ENCODE results near the gene HSF5.
A peak's percentile ranks its signal among the peaks of the same experiment; 100 is the strongest.

HSF5 gene

GRCh38 chr17:58475985-58476384 lies 12.2 kb downstream of the HSF5 start:
- Histone ChIP-seq H3K9me3 (ENCODE audit: control insufficient read depth, insufficient read depth, low read depth, low read length) (no peaks in the 10 kb centered on the region), H3K27me3 (ENCODE audit: control insufficient read depth, insufficient read depth, low read length) (no peaks in the 10 kb centered on the region), H3K9ac (ENCODE audit: low read length) (no peak overlapping the region), H3K36me3 (ENCODE audit: control insufficient read depth, insufficient read depth, low read length) (no peaks in the 10 kb centered on the region), H3K4me1 (ENCODE audit: control insufficient read depth, insufficient read depth, low read length) (no peaks in the 10 kb centered on the region), H3K27ac (ENCODE audit: low read depth, low read length) (no peak overlapping the region), H3K4me3 (ENCODE audit: low read depth, low read length) (no peak overlapping the region)

DNA sequence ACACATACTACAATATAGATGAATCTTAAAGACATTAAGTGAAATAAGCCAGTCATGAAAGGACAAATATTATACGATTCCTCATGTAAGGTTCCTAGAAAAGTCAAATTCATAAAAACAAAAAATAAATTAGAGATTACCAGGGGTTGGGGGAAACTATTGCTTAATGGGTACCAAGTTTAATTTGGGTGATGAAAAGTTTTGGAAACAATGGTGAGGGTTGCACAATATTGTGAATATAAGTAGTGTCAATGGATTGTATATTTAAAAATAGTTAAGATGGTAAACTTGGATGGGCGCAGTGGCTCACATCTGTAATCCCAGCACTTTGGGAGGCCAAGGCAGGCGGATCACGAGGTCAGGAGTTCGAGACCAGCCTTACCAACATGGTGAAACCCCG lies 17.9 kb downstream of the HSF5 start:
- no peaks in the 10 kb centered on the region for H3K27me3 ChIP-seq (ENCODE audit: control insufficient read depth, insufficient read depth, low read length)
- no peaks in the 10 kb centered on the region for H3K4me1 ChIP-seq (ENCODE audit: control insufficient read depth, insufficient read depth, low read length)
- no peak overlapping the region for H3K27ac ChIP-seq (ENCODE audit: low read depth, low read length)
- no peaks in the 10 kb centered on the region for H3K9me3 ChIP-seq (ENCODE audit: control insufficient read depth, insufficient read depth, low read depth, low read length)
- no peaks in the 10 kb centered on the region for H3K36me3 ChIP-seq (ENCODE audit: control insufficient read depth, insufficient read depth, low read length)
- H3K4me3 ChIP-seq (ENCODE audit: low read depth, low read length): no peak overlapping the region
- no peak overlapping the region for H3K9ac ChIP-seq (ENCODE audit: low read length)

- Histone ChIP-seq H3K36me3 (ENCODE audit: control insufficient read depth, insufficient read depth, low read length) (no peaks in the 10 kb centered on the region), H3K4me3 (ENCODE audit: low read depth, low read length) (no peak overlapping the region), H3K27me3 (ENCODE audit: control insufficient read depth, insufficient read depth, low read length) (no peaks in the 10 kb centered on the region), H3K27ac (ENCODE audit: low read depth, low read length) (no peak overlapping the region), H3K4me1 (ENCODE audit: control insufficient read depth, insufficient read depth, low read length) (no peaks in the 10 kb centered on the region), H3K9me3 (ENCODE audit: control insufficient read depth, insufficient read depth, low read depth, low read length) (no peaks in the 10 kb centered on the region), H3K9ac (ENCODE audit: low read length) (no peak overlapping the region)
Measured at GRCh38 chr17:58468944-58469343, 19.3 kb downstream of the HSF5 start.

DNA sequence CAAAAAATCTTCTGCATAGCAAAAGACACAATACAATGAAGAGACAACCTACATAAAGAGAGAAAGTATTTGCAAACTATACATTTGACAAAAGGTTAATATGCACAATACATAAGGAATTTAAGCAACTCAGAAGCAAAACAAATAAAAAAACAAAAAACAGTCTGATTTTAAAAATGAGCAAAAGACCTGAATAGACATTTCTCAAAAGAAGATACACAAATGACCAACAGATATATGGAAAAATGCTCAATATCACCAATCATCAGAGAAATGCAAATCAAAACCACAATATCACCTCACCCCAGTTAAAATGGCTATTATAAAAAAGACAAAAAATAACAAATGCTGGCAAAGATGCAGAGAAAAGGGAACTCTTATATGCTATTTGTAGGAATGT lies 32.7 kb downstream of the HSF5 start:
- Histone ChIP-seq H3K4me3 (ENCODE audit: low read depth, low read length) (no peak overlapping the region), H3K9me3 (ENCODE audit: control insufficient read depth, insufficient read depth, low read depth, low read length) (no peaks in the 10 kb centered on the region), H3K36me3 (ENCODE audit: control insufficient read depth, insufficient read depth, low read length) (no peaks in the 10 kb centered on the region), H3K9ac (ENCODE audit: low read length) (no peak overlapping the region), H3K27ac (ENCODE audit: low read depth, low read length) (no peak overlapping the region), H3K4me1 (ENCODE audit: control insufficient read depth, insufficient read depth, low read length) (no peaks in the 10 kb centered on the region), H3K27me3 (ENCODE audit: control insufficient read depth, insufficient read depth, low read length) (no peaks in the 10 kb centered on the region)

GRCh38 chr17:58452738-58453137 lies 35.5 kb downstream of the HSF5 start:
- Histone ChIP-seq H3K9ac (ENCODE audit: low read length) (no peak overlapping the region), H3K27ac (ENCODE audit: low read depth, low read length) (no peak overlapping the region), H3K36me3 (ENCODE audit: control insufficient read depth, insufficient read depth, low read length) (no peaks in the 10 kb centered on the region)

DNA sequence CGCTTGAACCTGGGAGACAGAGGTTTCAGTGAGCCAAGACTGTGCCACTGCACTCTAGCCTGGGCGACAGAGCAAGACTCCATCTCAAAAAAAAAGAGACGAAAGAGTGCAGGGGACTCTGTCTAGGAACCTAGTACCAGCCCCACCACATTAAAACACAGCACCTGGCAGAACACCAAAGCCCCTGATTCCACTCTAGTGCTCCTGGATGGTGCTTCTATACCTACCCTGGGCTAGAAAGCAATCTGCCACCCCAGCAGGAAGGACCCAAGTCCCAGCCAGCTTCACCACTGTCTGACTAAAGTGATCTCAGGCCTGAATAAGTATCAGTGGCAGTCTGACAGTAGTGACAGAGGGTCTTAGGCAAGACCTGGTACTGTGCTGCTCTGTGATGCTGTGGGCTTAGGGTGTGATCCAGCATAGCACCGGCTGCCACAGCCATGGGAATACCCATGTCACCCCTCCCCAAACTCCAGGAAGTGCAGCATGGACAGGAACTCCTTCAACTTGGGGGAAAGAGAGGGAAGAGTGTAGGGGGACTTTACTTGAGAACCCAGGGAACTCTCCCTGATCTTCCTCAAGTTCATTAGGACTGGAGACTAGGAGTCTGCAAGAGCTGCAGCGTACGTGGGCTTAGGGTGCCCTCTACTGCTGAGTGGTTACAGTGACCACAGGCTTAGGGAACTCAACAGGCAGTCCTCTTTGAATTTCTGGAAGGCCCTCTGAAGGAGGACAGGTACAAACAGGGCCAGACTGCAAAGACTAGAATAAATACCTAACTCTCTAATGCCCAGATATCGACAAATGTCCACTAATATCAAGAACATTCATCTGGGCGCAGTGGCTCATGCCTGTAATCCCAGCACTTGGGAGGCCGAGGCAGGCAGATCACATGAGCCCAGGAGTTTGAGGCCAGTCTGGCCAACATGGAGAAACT lies 40.9 kb downstream of the HSF5 start:
- H3K36me3 ChIP-seq (ENCODE audit: control insufficient read depth, insufficient read depth, low read length): no peaks in the 10 kb centered on the region

More at GRCh38 chr17:58452738-58453137, 35.5 kb downstream of the HSF5 start:
- Histone ChIP-seq H3K4me3 (ENCODE audit: low read depth, low read length) (no peak overlapping the region), H3K4me1 (ENCODE audit: control insufficient read depth, insufficient read depth, low read length) (no peaks in the 10 kb centered on the region), H3K9me3 (ENCODE audit: control insufficient read depth, insufficient read depth, low read depth, low read length) (no peaks in the 10 kb centered on the region), H3K27me3 (ENCODE audit: control insufficient read depth, insufficient read depth, low read length) (no peaks in the 10 kb centered on the region)

DNA sequence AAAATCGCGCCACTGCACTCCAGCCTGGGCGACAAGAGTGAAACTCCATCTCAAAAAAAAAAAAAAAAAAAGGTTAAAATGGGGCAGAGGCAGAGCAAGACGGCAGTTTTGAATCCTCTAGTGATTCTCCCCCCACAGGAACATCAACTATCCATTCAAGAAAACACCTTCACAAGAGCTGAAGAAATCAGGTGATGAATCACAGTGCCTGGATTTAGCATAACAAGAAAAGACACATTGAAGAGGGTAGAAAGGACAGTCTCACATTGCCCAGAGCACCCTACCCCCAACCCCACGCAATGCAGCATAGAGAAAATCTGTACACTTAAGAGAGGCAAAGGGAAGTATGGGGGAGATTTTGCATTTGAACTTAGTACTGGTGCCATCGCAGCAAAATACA lies 42.1 kb downstream of the HSF5 start:
- peak overlapping the region; percentile 55 for H3K9ac ChIP-seq (ENCODE audit: low read length)
- H3K27ac ChIP-seq (ENCODE audit: low read depth, low read length): peak overlapping the region; percentile 2; the same call in 1 of the 2 replicates

More for the DNA sequence above, 40.9 kb downstream of the HSF5 start:
- Histone ChIP-seq H3K4me1 (ENCODE audit: control insufficient read depth, insufficient read depth, low read length) (peaks cover 15% of the 10 kb centered on the region), H3K9ac (ENCODE audit: low read length) (no peak overlapping the region), H3K9me3 (ENCODE audit: control insufficient read depth, insufficient read depth, low read depth, low read length) (peaks cover 2% of the 10 kb centered on the region; the same call in 1 of the 2 replicates), H3K27me3 (ENCODE audit: control insufficient read depth, insufficient read depth, low read length) (no peaks in the 10 kb centered on the region), H3K27ac (ENCODE audit: low read depth, low read length) (no peak overlapping the region), H3K4me3 (ENCODE audit: low read depth, low read length) (no peak overlapping the region)

GRCh38 chr17:58436805-58437239 lies 51.4 kb downstream of the HSF5 start:
- Histone ChIP-seq H3K27me3 (ENCODE audit: control insufficient read depth, insufficient read depth, low read length) (no peaks in the 10 kb centered on the region), H3K36me3 (ENCODE audit: control insufficient read depth, insufficient read depth, low read length) (no peaks in the 10 kb centered on the region), H3K9me3 (ENCODE audit: control insufficient read depth, insufficient read depth, low read depth, low read length) (no peaks in the 10 kb centered on the region), H3K9ac (ENCODE audit: low read length) (no peak overlapping the region), H3K4me3 (ENCODE audit: low read depth, low read length) (no peak overlapping the region), H3K4me1 (ENCODE audit: control insufficient read depth, insufficient read depth, low read length) (no peaks in the 10 kb centered on the region), H3K27ac (ENCODE audit: low read depth, low read length) (no peak overlapping the region)

More for the DNA sequence above, 42.1 kb downstream of the HSF5 start:
- Histone ChIP-seq H3K4me3 (ENCODE audit: low read depth, low read length) (no peak overlapping the region), H3K9me3 (ENCODE audit: control insufficient read depth, insufficient read depth, low read depth, low read length) (peaks cover 2% of the 10 kb centered on the region; the same call in 1 of the 2 replicates), H3K27me3 (ENCODE audit: control insufficient read depth, insufficient read depth, low read length) (no peaks in the 10 kb centered on the region), H3K36me3 (ENCODE audit: control insufficient read depth, insufficient read depth, low read length) (no peaks in the 10 kb centered on the region), H3K4me1 (ENCODE audit: control insufficient read depth, insufficient read depth, low read length) (peaks cover 15% of the 10 kb centered on the region)

DNA sequence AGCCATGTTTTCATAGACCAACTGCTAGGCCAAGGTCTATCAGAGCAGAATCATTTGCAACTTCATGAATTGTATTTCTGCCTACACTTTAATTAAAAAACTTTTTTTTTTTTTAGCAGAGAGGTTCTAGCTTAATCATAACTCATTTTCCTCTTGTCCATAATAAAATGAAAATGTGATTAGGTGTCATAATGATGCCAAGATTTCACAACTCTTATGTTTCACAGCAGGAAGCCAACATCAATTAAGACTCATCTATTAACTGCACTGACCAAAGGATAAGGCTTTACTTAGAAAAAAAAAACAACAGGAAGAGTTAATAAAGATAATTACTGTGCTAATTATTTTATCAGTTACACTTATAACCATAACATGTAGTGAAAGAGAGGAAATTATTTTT lies 52.0 kb downstream of the HSF5 start:
- Histone ChIP-seq H3K9me3 (ENCODE audit: control insufficient read depth, insufficient read depth, low read depth, low read length) (no peaks in the 10 kb centered on the region), H3K4me1 (ENCODE audit: control insufficient read depth, insufficient read depth, low read length) (no peaks in the 10 kb centered on the region), H3K4me3 (ENCODE audit: low read depth, low read length) (no peak overlapping the region), H3K27ac (ENCODE audit: low read depth, low read length) (no peak overlapping the region), H3K27me3 (ENCODE audit: control insufficient read depth, insufficient read depth, low read length) (no peaks in the 10 kb centered on the region), H3K36me3 (ENCODE audit: control insufficient read depth, insufficient read depth, low read length) (no peaks in the 10 kb centered on the region), H3K9ac (ENCODE audit: low read length) (no peak overlapping the region)

GRCh38 chr17:58432806-58433573 lies 55.2 kb downstream of the HSF5 start:
- Histone ChIP-seq H3K9ac (ENCODE audit: low read length) (no peak overlapping the region), H3K27ac (ENCODE audit: low read depth, low read length) (no peak overlapping the region), H3K4me3 (ENCODE audit: low read depth, low read length) (no peak overlapping the region), H3K27me3 (ENCODE audit: control insufficient read depth, insufficient read depth, low read length) (no peaks in the 10 kb centered on the region), H3K36me3 (ENCODE audit: control insufficient read depth, insufficient read depth, low read length) (no peaks in the 10 kb centered on the region), H3K4me1 (ENCODE audit: control insufficient read depth, insufficient read depth, low read length) (no peaks in the 10 kb centered on the region), H3K9me3 (ENCODE audit: control insufficient read depth, insufficient read depth, low read depth, low read length) (no peaks in the 10 kb centered on the region)

DNA sequence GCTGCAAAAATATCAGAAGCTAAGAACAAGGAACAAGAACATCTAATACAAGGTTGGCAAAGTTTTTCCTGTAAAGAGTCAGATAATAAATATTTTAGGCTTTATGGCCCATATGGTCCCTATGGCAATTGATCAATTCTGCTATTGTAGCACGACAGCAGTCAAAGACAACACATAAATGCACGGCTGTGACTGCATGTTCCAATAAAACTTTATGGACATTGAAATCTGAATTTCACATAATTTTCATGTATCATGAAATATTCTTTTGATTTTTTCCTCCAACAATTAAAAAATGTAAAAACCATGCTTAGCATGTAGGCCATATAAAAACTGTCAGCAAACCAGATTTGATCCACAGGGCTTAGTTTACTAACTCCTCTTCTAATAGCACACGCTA lies 60.4 kb downstream of the HSF5 start:
- Histone ChIP-seq H3K4me3 (ENCODE audit: low read depth, low read length) (no peak overlapping the region), H3K9ac (ENCODE audit: low read length) (no peak overlapping the region), H3K36me3 (ENCODE audit: control insufficient read depth, insufficient read depth, low read length) (no peaks in the 10 kb centered on the region), H3K27me3 (ENCODE audit: control insufficient read depth, insufficient read depth, low read length) (no peaks in the 10 kb centered on the region), H3K9me3 (ENCODE audit: control insufficient read depth, insufficient read depth, low read depth, low read length) (no peaks in the 10 kb centered on the region), H3K27ac (ENCODE audit: low read depth, low read length) (no peak overlapping the region), H3K4me1 (ENCODE audit: control insufficient read depth, insufficient read depth, low read length) (no peaks in the 10 kb centered on the region)
